Measurements from ENCODE around the gene DNAJB5.
"Not testable (repeated sequence)": the region's sequence is repeated elsewhere in the genome, so short reads cannot be mapped to it uniquely, and the experiment has no call there.

DNAJB5 gene

GRCh38 chr9:35000535-35001284 lies 11.2 kb downstream of the DNAJB5 start:
- no peak for DNase-seq (ENCODE audit: low spot score)
- no peak overlapping the region for H3K4me3 ChIP-seq
- H3K27ac ChIP-seq: no peak overlapping the region
- TF ChIP-seq CTCF (IDR thresholded peaks at IDR 0.05): no peak

- H3K4me3 ChIP-seq: no peak overlapping the region
- no peak for DNase-seq (ENCODE audit: low spot score)
- peak overlapping the region in 1 of 2 donors; percentile 16 for H3K27ac ChIP-seq
- TF ChIP-seq CTCF (IDR thresholded peaks at IDR 0.05): no peak
Measured at GRCh38 chr9:35001285-35001677, 11.7 kb downstream of the DNAJB5 start.

- DNase-seq (ENCODE audit: low spot score): no peak
- H3K4me3 ChIP-seq: no peak overlapping the region
- no peak overlapping the region for H3K27ac ChIP-seq
- no peak for TF ChIP-seq CTCF (IDR thresholded peaks at IDR 0.05)
Measured at GRCh38 chr9:35001803-35002502, 12.4 kb downstream of the DNAJB5 start.

GRCh38 chr9:35002623-35003022 lies 13.1 kb downstream of the DNAJB5 start:
- no peak for DNase-seq (ENCODE audit: low spot score)
- TF ChIP-seq CTCF (IDR thresholded peaks at IDR 0.05): no peak
- Histone ChIP-seq H3K4me3 (no peak overlapping the region), H3K27ac (no peak overlapping the region)

GRCh38 chr9:35004299-35004698 lies 14.8 kb downstream of the DNAJB5 start:
- H3K4me3 ChIP-seq; H3K27ac ChIP-seq; DNase-seq (ENCODE audit: low spot score): not testable (repeated sequence)

- H3K4me3 ChIP-seq: no peak overlapping the region
- H3K27ac ChIP-seq: no peak overlapping the region
- no peak for DNase-seq (ENCODE audit: low spot score)
- TF ChIP-seq CTCF (IDR thresholded peaks at IDR 0.05): no peak
Measured at GRCh38 chr9:35010351-35010958, 20.9 kb downstream of the DNAJB5 start.

- DNase-seq (ENCODE audit: low spot score): no peak
- H3K4me3 ChIP-seq: no peak overlapping the region
- H3K27ac ChIP-seq: no peak overlapping the region
- TF ChIP-seq CTCF (IDR thresholded peaks at IDR 0.05): no peak
Measured at GRCh38 chr9:35014517-35014916, 25.0 kb downstream of the DNAJB5 start.

GRCh38 chr9:35023443-35023842 lies 33.9 kb downstream of the DNAJB5 start:
- DNase-seq (ENCODE audit: low spot score): not testable (repeated sequence)

More at GRCh38 chr9:35023443-35023842, 33.9 kb downstream of the DNAJB5 start:
- H3K27ac ChIP-seq, H3K4me3 ChIP-seq: not testable (repeated sequence)
